Right renal cortex interstitium (tissue), 3 donors: ENCODE data around the gene CACNA2D1. TPM values are rescaled to one million over a fixed set of nuclear protein-coding genes. Genes with fewer than 3 reads are reported as not detected.

Experiments
- DNase-seq, 3 donors: peaks; one replicate each; pipeline ENCODE4 v3.0.0-alpha.2; 2013; ENCODE audit warnings: low read depth in 3 of 3, low spot score in 2 of 3
- polyA plus RNA-seq, 3 donors: library from polyadenylated mRNA; unstranded; fragments of 120-200 nt; gene quantifications; one replicate each; pipeline ENCODE4 v1.2.1, GENCODE V29; 2013; ENCODE audit not compliant: insufficient read length in 3 of 3

The CACNA2D1 gene
- polyA plus RNA-seq, 3 donors = 24.8 to 27.1 (median 25.3) TPM

GRCh38 chr7:82067628-82068264 is 375.8 kb downstream of the CACNA2D1 start:
- DNase-seq = no peak

- DNase-seq = no peak
These were observed 386.1 kb downstream of the CACNA2D1 start for GRCh38 chr7:82057476-82057875.

GRCh38 chr7:82056282-82056681 is 387.3 kb downstream of the CACNA2D1 start:
- no peak for DNase-seq

GRCh38 chr7:82054544-82054943 is 389.0 kb downstream of the CACNA2D1 start:
- no peak for DNase-seq

- DNase-seq = no peak
These were observed 390.0 kb downstream of the CACNA2D1 start for GRCh38 chr7:82053453-82054032.

GRCh38 chr7:82051601-82052000 is 392.0 kb downstream of the CACNA2D1 start:
- no peak for DNase-seq

- DNase-seq = no peak
These were observed 392.8 kb downstream of the CACNA2D1 start for GRCh38 chr7:82050792-82051191.

- DNase-seq = no peak
These were observed 393.6 kb downstream of the CACNA2D1 start for GRCh38 chr7:82049891-82050533.

- DNase-seq = no peak
These were observed 394.1 kb downstream of the CACNA2D1 start for GRCh38 chr7:82049442-82049841.

- DNase-seq = peak in 2 of 3 donors; percentile 29 to 30
These were observed 399.0 kb downstream of the CACNA2D1 start for GRCh38 chr7:82044497-82045080.

GRCh38 chr7:82039621-82040020 is 404.0 kb downstream of the CACNA2D1 start:
- DNase-seq = no peak

- DNase-seq = no peak
These were observed 407.3 kb downstream of the CACNA2D1 start for GRCh38 chr7:82036146-82036886.

- no peak for DNase-seq
These were observed 408.1 kb downstream of the CACNA2D1 start for GRCh38 chr7:82035456-82035855.

- no peak for DNase-seq
These were observed 410.7 kb downstream of the CACNA2D1 start for GRCh38 chr7:82032901-82033300.

GRCh38 chr7:82029236-82029913 is 414.2 kb downstream of the CACNA2D1 start:
- DNase-seq = no peak

GRCh38 chr7:82028097-82028496 is 415.5 kb downstream of the CACNA2D1 start:
- no peak for DNase-seq

GRCh38 chr7:82021713-82022112 is 421.9 kb downstream of the CACNA2D1 start:
- no peak for DNase-seq

GRCh38 chr7:82021036-82021435 is 422.5 kb downstream of the CACNA2D1 start:
- DNase-seq = no peak

GRCh38 chr7:82019551-82020475 is 423.8 kb downstream of the CACNA2D1 start:
- DNase-seq = no peak
